GM12891 (cell line): ENCODE data around the gene TRIO.

ENCODE experiments used
- PAX5 ChIP-seq: IDR thresholded peaks from 2 replicates; pipeline ENCODE4 v1.6.1; 2011; ENCODE audit warnings: low read length, moderate library complexity, mild to moderate bottlenecking; ENCODE audit not compliant: insufficient read depth, severe bottlenecking
- POLR2A ChIP-seq: IDR thresholded peaks from 2 replicates; pipeline ENCODE4 v1.6.1; 2011; ENCODE audit warnings: low read depth, low read length, control low read depth
- POLR2AphosphoS5 ChIP-seq: IDR thresholded peaks from 2 replicates; pipeline ENCODE4 v1.6.1; 2011; ENCODE audit warnings: low read depth, low read length, control low read depth
- POU2F2 ChIP-seq: IDR thresholded peaks from 2 replicates; pipeline ENCODE4 v1.6.1; 2011; ENCODE audit warnings: low read depth, mild to moderate bottlenecking, control low read depth, low read length, moderate library complexity
- SPI1 ChIP-seq: IDR thresholded peaks from 2 replicates; pipeline ENCODE4 v1.6.1; 2011; ENCODE audit warnings: low read depth, low read length, control low read depth
- TAF1 ChIP-seq: IDR thresholded peaks from 2 replicates; pipeline ENCODE4 v1.6.1; 2011; ENCODE audit warnings: low read depth, low read length, control low read depth

DNA sequence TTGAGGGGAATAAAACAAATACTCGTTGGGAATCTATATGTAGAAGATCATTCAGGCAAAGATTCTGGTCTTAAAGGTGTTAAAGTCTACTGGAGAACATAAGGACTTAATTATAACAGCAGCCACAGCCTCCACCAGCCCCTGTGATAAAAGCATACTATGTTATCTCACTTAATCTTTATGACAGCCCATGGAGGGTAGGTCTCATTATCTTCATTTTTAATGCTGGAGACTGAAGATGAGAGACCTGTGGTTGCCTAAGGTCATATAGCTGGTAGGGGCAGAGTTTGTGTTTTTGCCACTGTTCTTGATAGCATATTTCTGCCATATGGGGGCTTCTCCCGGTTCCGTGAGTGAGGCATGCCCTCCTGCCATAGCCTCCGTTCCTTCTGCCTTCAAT, 88.7 kb downstream of the TRIO start:
- TF ChIP-seq POLR2AphosphoS5 (no peak), POLR2A (no peak), POU2F2 (no peak), TAF1 (no peak), SPI1 (no peak), PAX5 (no peak)
